WTC11 (cell line): ENCODE results near the gene ALDH16A1. TPM values are rescaled to one million over a fixed set of nuclear protein-coding genes. Genes with fewer than 3 reads are reported as not detected.

ENCODE experiments used
- ATAC-seq: fragments of 200-7000 bp; cut with Tn5 transposase; 2 replicates; pipeline ENCODE4 v1.10.0; 2021; ENCODE audit warnings: mild to moderate bottlenecking, moderate library complexity
- CTCF ChIA-PET: fragments of 300-600 bp; sonication (Branson Sonifier 250); formaldehyde crosslinking; loops from one replicate; lab custom pipeline; 2021; ENCODE audit warnings: antibody characterized with exemption; lab: Charles Lee
- POLR2A ChIA-PET: fragments of 350-600 bp; sonication (Branson Sonifier 250); formaldehyde crosslinking; loops from one replicate; lab custom pipeline; 2021; ENCODE audit warnings: antibody characterized with exemption; lab: Charles Lee
- DNase-seq: peaks from one replicate; pipeline ENCODE4 v3.0.0; 2021; ENCODE audit warnings: low spot score
- H3K27ac Mint-ChIP-seq: 2 replicates; pipeline ENCODE4 v1.8.0; 2021; ENCODE audit warnings: mixed read lengths
- H3K27me3 Mint-ChIP-seq: 2 replicates; pipeline ENCODE4 v1.8.0; 2021; ENCODE audit warnings: low read depth, mild to moderate bottlenecking, moderate library complexity, mixed read lengths
- H3K36me3 Mint-ChIP-seq: 2 replicates; pipeline ENCODE4 v1.8.0; 2021; ENCODE audit warnings: mixed read lengths
- H3K4me1 Mint-ChIP-seq: 2 replicates; pipeline ENCODE4 v1.8.0; 2022; ENCODE audit warnings: mixed read lengths
- H3K4me3 Mint-ChIP-seq: 2 replicates; pipeline ENCODE4 v1.8.0; 2021; ENCODE audit warnings: mild to moderate bottlenecking, moderate library complexity, mixed read lengths
- H3K9me3 Mint-ChIP-seq: 2 replicates; pipeline ENCODE4 v1.8.0; 2021; ENCODE audit warnings: mixed read lengths
- AR ChIP-seq: fragments of 250-450 bp; sonication (Bioruptor Pico); IDR thresholded peaks from 2 replicates; pipeline ENCODE4 v1.9.0; 2021; ENCODE audit warnings: mild to moderate bottlenecking
- EMX1 ChIP-seq: fragments of 250-450 bp; sonication (Bioruptor Pico); IDR thresholded peaks from 2 replicates; pipeline ENCODE4 v1.8.0; 2021; ENCODE audit warnings: mild to moderate bottlenecking
- ESRRA ChIP-seq: sonication (generic); formaldehyde crosslinking; IDR thresholded peaks from 2 replicates; pipeline ENCODE4 v1.8.1; 2022; ENCODE audit warnings: mild to moderate bottlenecking, missing genetic modification reagents, borderline replicate concordance
- FOXP1 ChIP-seq: sonication (generic); formaldehyde crosslinking; IDR thresholded peaks from 2 replicates; pipeline ENCODE4 v1.8.0; 2022; ENCODE audit warnings: missing genetic modification reagents, mild to moderate bottlenecking, moderate library complexity, borderline replicate concordance
- HMGA2 ChIP-seq: fragments of 250-450 bp; sonication (Bioruptor Pico); IDR thresholded peaks from 2 replicates; pipeline ENCODE4 v1.4.0; 2021; ENCODE audit warnings: mild to moderate bottlenecking, moderate library complexity
- JUN ChIP-seq: sonication (generic); formaldehyde crosslinking; IDR thresholded peaks from 2 replicates; pipeline ENCODE4 v1.8.0; 2023; ENCODE audit warnings: mild to moderate bottlenecking, missing genetic modification reagents
- KAT7 ChIP-seq: sonication (generic); formaldehyde crosslinking; IDR thresholded peaks from 2 replicates; pipeline ENCODE4 v1.8.1; 2023; ENCODE audit warnings: missing genetic modification reagents, mild to moderate bottlenecking, borderline replicate concordance
- NR2C2 ChIP-seq: sonication (generic); formaldehyde crosslinking; IDR thresholded peaks from 2 replicates; pipeline ENCODE4 v1.8.0; 2022; ENCODE audit warnings: mild to moderate bottlenecking, missing genetic modification reagents
- OVOL2 ChIP-seq: fragments of 250-450 bp; sonication (Bioruptor Pico); IDR thresholded peaks from 2 replicates; pipeline ENCODE4 v1.9.0; 2021; ENCODE audit warnings: mild to moderate bottlenecking, borderline replicate concordance
- PRRX2 ChIP-seq: fragments of 250-450 bp; sonication (Bioruptor Pico); IDR thresholded peaks from 2 replicates; pipeline ENCODE4 v1.8.0; 2021; ENCODE audit warnings: mild to moderate bottlenecking
- RORB ChIP-seq: fragments of 250-450 bp; sonication (Bioruptor Pico); IDR thresholded peaks from 2 replicates; pipeline ENCODE4 v1.9.0; 2021; ENCODE audit warnings: mild to moderate bottlenecking
- ZNF423 ChIP-seq: fragments of 250-450 bp; sonication (Bioruptor Pico); IDR thresholded peaks from 2 replicates; pipeline ENCODE4 v2.1.2; 2022; ENCODE audit warnings: mild to moderate bottlenecking, moderate library complexity
- ZNF671 ChIP-seq: fragments of 250-450 bp; sonication (Bioruptor Pico); IDR thresholded peaks from 2 replicates; pipeline ENCODE4 v1.8.0; 2021; ENCODE audit warnings: mild to moderate bottlenecking
- total RNA-seq: library from RNA; stranded (reverse); gene quantifications from 3 replicates; pipeline ENCODE4 v1.2.3, GENCODE V29; 2021
- TF ChIP-seq, protein P1 (sequence below): fragments of 250-450 bp; sonication (Bioruptor Pico); IDR thresholded peaks from 2 replicates; pipeline ENCODE4 v1.8.0; 2021; ENCODE audit warnings: mild to moderate bottlenecking
- TF ChIP-seq, protein P2 (sequence below): sonication (generic); formaldehyde crosslinking; IDR thresholded peaks from 2 replicates; pipeline ENCODE4 v1.8.0; 2023; ENCODE audit warnings: missing genetic modification reagents, mild to moderate bottlenecking, borderline replicate concordance
- TF ChIP-seq, protein P3 (sequence below): sonication (generic); formaldehyde crosslinking; IDR thresholded peaks from 2 replicates; pipeline ENCODE4 v1.8.0; 2023; ENCODE audit warnings: mild to moderate bottlenecking, missing genetic modification reagents

ALDH16A1 gene
- total RNA-seq, 1 experiment from 2014 or later: 44.3 TPM

- H3K9me3 Mint-ChIP-seq: no peaks in the 10 kb centered on the region
- H3K4me3 Mint-ChIP-seq: peak overlapping the region; percentile 97
- POLR2A ChIA-PET: interaction anchor here (1.1 to 1.5 kb wide), 3 partner anchors 8 to 39 kb away, joined by 4 to 9 read pairs (median 5); partner anchors contain the start of gene RPS11
- peaks cover 55% of the 10 kb centered on the region for H3K36me3 Mint-ChIP-seq
- peaks cover 20% of the 10 kb centered on the region for H3K4me1 Mint-ChIP-seq
- no peak for DNase-seq
- H3K27me3 Mint-ChIP-seq: peaks cover 6% of the 10 kb centered on the region; the same call in 1 of the 2 replicates
- H3K27ac Mint-ChIP-seq: peak overlapping the region; percentile 96
- TF ChIP-seq RORB (0 out of 2 replicates have a peak, but pooled peaks have one; percentile 4), JUN (CRISPR knock-in tag) (0 out of 2 replicates have a peak, but pooled peaks have one; percentile 41), ZNF423 (CRISPR knock-in tag) (no peak), AR (CRISPR knock-in tag) (peak; percentile 38; the same call in 1 of the 2 replicates), EMX1 (CRISPR knock-in tag) (peak; percentile 88; the same call in 1 of the 2 replicates), KAT7 (0 out of 2 replicates have a peak, but pooled peaks have one; percentile 12), NR2C2 (CRISPR knock-in tag) (no peak), HMGA2 (CRISPR knock-in tag) (no peak), OVOL2 (no peak; the same call in 1 of the 2 replicates), ESRRA (CRISPR knock-in tag) (no peak), ZNF671 (peak; percentile 54), PRRX2 (CRISPR knock-in tag) (peak; percentile 84), FOXP1 (CRISPR knock-in tag) (no peak)
- TF ChIP-seq, protein P1, sequence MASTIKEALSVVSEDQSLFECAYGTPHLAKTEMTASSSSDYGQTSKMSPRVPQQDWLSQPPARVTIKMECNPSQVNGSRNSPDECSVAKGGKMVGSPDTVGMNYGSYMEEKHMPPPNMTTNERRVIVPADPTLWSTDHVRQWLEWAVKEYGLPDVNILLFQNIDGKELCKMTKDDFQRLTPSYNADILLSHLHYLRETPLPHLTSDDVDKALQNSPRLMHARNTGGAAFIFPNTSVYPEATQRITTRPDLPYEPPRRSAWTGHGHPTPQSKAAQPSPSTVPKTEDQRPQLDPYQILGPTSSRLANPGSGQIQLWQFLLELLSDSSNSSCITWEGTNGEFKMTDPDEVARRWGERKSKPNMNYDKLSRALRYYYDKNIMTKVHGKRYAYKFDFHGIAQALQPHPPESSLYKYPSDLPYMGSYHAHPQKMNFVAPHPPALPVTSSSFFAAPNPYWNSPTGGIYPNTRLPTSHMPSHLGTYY (CRISPR knock-in tag): peak; percentile 79; the same call in 1 of the 2 replicates
- TF ChIP-seq, protein P2, sequence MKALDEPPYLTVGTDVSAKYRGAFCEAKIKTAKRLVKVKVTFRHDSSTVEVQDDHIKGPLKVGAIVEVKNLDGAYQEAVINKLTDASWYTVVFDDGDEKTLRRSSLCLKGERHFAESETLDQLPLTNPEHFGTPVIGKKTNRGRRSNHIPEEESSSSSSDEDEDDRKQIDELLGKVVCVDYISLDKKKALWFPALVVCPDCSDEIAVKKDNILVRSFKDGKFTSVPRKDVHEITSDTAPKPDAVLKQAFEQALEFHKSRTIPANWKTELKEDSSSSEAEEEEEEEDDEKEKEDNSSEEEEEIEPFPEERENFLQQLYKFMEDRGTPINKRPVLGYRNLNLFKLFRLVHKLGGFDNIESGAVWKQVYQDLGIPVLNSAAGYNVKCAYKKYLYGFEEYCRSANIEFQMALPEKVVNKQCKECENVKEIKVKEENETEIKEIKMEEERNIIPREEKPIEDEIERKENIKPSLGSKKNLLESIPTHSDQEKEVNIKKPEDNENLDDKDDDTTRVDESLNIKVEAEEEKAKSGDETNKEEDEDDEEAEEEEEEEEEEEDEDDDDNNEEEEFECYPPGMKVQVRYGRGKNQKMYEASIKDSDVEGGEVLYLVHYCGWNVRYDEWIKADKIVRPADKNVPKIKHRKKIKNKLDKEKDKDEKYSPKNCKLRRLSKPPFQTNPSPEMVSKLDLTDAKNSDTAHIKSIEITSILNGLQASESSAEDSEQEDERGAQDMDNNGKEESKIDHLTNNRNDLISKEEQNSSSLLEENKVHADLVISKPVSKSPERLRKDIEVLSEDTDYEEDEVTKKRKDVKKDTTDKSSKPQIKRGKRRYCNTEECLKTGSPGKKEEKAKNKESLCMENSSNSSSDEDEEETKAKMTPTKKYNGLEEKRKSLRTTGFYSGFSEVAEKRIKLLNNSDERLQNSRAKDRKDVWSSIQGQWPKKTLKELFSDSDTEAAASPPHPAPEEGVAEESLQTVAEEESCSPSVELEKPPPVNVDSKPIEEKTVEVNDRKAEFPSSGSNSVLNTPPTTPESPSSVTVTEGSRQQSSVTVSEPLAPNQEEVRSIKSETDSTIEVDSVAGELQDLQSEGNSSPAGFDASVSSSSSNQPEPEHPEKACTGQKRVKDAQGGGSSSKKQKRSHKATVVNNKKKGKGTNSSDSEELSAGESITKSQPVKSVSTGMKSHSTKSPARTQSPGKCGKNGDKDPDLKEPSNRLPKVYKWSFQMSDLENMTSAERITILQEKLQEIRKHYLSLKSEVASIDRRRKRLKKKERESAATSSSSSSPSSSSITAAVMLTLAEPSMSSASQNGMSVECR (CRISPR knock-in tag): no peak
- TF ChIP-seq, protein P3, sequence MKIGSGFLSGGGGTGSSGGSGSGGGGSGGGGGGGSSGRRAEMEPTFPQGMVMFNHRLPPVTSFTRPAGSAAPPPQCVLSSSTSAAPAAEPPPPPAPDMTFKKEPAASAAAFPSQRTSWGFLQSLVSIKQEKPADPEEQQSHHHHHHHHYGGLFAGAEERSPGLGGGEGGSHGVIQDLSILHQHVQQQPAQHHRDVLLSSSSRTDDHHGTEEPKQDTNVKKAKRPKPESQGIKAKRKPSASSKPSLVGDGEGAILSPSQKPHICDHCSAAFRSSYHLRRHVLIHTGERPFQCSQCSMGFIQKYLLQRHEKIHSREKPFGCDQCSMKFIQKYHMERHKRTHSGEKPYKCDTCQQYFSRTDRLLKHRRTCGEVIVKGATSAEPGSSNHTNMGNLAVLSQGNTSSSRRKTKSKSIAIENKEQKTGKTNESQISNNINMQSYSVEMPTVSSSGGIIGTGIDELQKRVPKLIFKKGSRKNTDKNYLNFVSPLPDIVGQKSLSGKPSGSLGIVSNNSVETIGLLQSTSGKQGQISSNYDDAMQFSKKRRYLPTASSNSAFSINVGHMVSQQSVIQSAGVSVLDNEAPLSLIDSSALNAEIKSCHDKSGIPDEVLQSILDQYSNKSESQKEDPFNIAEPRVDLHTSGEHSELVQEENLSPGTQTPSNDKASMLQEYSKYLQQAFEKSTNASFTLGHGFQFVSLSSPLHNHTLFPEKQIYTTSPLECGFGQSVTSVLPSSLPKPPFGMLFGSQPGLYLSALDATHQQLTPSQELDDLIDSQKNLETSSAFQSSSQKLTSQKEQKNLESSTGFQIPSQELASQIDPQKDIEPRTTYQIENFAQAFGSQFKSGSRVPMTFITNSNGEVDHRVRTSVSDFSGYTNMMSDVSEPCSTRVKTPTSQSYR (CRISPR knock-in tag): no peak
- TF ChIP-seq, all 79 proteins: peak for 8
- ATAC-seq: no peak
- CTCF ChIA-PET: interaction anchor here (0.6 to 1.2 kb wide), 2 partner anchors 12 to 46 kb away, joined by 3 to 5 read pairs; no protein-coding TSS in a partner anchor
These were observed 35.2 kb downstream of the ALDH16A1 start for GRCh38 chr19:49488046-49488862.
